Psoas muscle (tissue), 8 donors: Measurements from ENCODE around the gene PHOX2A. TPM values are rescaled to one million over a fixed set of nuclear protein-coding genes. Genes with fewer than 3 reads are reported as not detected.
A peak's percentile ranks its signal among the peaks of the same experiment; 100 is the strongest.
"Not testable (repeated sequence)": the region's sequence is repeated elsewhere in the genome, so short reads cannot be mapped to it uniquely, and the experiment has no call there.

Experiments
- ATAC-seq, 4 donors: fragments of 200-7000 bp; cut with Tn5 transposase; one replicate each; pipeline ENCODE4 v1.9.1; 2020; ENCODE audit warnings: moderate library complexity in 3 of 4, mild to moderate bottlenecking in 2 of 4
- DNase-seq, 2 donors: peaks; one replicate each; pipeline ENCODE4 v3.0.0-alpha.2; 2020
- H3K27ac ChIP-seq: fragments of 200-600 bp; one replicate; pipeline ENCODE4 v1.8.0; 2022
- H3K27me3 ChIP-seq, 3 donors: fragments of 200-600 bp in 1 of 3; one replicate each; pipeline versions ENCODE4 v1.6.1 to v1.8.0; 2013 to 2022; ENCODE audit warnings: low read length in 2 of 3, mild to moderate bottlenecking in 2 of 3, moderate library complexity in 1 of 3; ENCODE audit not compliant: insufficient read depth in 3 of 3
- H3K36me3 ChIP-seq, 2 donors: fragments of 200-600 bp in 1 of 2; one replicate each; pipeline versions ENCODE4 v1.6.1 to v1.8.0; 2013 to 2022; ENCODE audit warnings: low read depth in 1 of 2, mild to moderate bottlenecking in 1 of 2, moderate library complexity in 1 of 2; ENCODE audit not compliant: insufficient read depth in 1 of 2
- H3K4me1 ChIP-seq: fragments of 200-600 bp; one replicate; pipeline ENCODE4 v1.8.0; 2022
- H3K4me3 ChIP-seq: fragments of 200-600 bp; one replicate; pipeline ENCODE4 v1.8.0; 2022; ENCODE audit warnings: mild to moderate bottlenecking
- H3K9me3 ChIP-seq: fragments of 200-600 bp; one replicate; pipeline ENCODE4 v1.8.0; 2022
- CTCF ChIP-seq: fragments of 200-600 bp; IDR thresholded peaks from one replicate; pipeline ENCODE4 v1.8.0; 2022; ENCODE audit warnings: antibody characterized with exemption
- WGBS, 3 donors: extraction: QIAGEN DNeasy Blood & Tissue Kit; methylation state at CpG; one replicate each; pipeline versions ENCODE4 v1.1.6 to v1.1.7; 2013; 5-methylcytosine and 5-hydroxymethylcytosine counted together
- intact Hi-C, 2 donors: fragments of 100-400 bp; cut with DNase I; formaldehyde crosslinking; loops; one replicate each; pipeline versions ENCODE4 v1.11.0 to v1.14.2; 2022
- long read RNA-seq, 2 donors: library from polyadenylated mRNA; unstranded; transcript quantifications; one replicate each; pipeline ENCODE4 v2.0.0, GENCODE V29; 2021
- polyA plus RNA-seq, 3 donors: library from polyadenylated mRNA; stranded (reverse); fragments of 200-250 nt; gene quantifications; one replicate each; pipeline ENCODE4 v1.2.3, GENCODE V29; 2013
- total RNA-seq, 4 donors: library from RNA; stranded (reverse); fragmentation: NEBNext Ultra II Directional in 2 of 4; extraction: Animal tissue kit (Norgen Biotek cat#: 25700) in 2 of 4; gene quantifications; one replicate each; pipeline versions ENCODE4 v1.2.1 to v1.2.4, GENCODE V29; 2021 to 2023
- donor health status: healthy with polysubstance abuse.
- donor health status: DM: no; HTN: no; CAD: no; lungs with moderate emphysema.
- donor health status: Bipolar disorder and iron deficiency.
- donor health status: healthy.
- donor health status: DM: yes; HTN: yes; CAD: no.
- donor health status: DM: no; HTN: no; CAD: no.
- donor health status: DM: no; HTN: no; CAD: no.
- donor health status: DM: yes; HTN: yes; CAD: no.

PHOX2A gene
- not detected for total RNA-seq
- polyA plus RNA-seq, result under 1 TPM in 1 of 3 donors, not detected in 2; 0.07 TPM
- long read RNA-seq, donor 1, result 0 reads
- long read RNA-seq, donor 2, result 0 reads

DNA sequence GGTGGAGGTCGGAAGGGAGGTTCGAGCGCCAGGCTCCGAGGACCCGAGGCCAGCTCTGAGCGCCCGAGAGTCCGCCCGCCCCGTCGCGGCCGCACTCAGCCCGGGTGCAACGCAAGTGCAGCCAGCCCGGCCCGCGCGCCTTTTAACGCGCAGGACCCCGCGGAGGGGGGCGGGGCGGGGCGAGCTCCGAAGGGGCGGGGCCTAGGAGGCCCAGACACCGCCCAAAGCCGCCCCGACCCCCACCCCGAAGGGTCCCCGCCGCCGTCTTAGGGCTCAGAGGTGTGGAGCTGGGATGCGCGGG is at the start of gene PHOX2A:
PHOX2A (minus strand) TSS at position 117 of the 301 bp plus-strand sequence. CDS start 172 bp downstream, outside the sequence.
- WGBS, 3 donors, result 0 to 2% (median 1%) methylated on average over 11 to 37 of the region's 37 CpGs
- no peak for DNase-seq
- peak within 1 kb of the TSS; percentile 38 for H3K4me3 ChIP-seq

DNA sequence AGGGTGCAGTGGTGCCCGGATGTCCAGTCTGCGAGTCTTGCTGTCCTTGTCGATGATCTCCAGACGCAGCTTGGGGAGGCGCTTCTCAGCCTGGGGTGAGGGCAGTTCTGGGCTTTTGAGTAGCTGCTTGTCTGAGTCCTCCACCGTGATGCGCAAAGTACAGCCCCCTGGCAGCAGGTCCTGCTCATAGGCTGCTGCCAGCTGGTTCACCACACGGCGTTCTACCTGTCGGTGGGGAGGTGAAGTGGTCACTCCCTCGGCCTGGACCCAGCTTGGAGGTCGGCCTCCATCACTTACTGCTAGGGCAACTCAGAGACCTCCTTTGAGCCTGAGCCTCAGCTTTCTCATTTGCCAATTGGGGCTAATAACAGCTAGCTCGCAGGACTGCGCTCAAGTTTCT is 49.4 kb upstream of the PHOX2A start:
- no peak for ATAC-seq
- H3K27me3 ChIP-seq, result no peaks in the 10 kb centered on the region
- no peak for TF ChIP-seq CTCF
- DNase-seq, result no peak
- no peak overlapping the region for H3K27ac ChIP-seq
- H3K9me3 ChIP-seq, result no peaks in the 10 kb centered on the region
- WGBS, 3 donors, result 94 to 95% (median 95%) methylated on average over 14 of the region's 14 CpGs
- peaks cover 0 to 59% of the 10 kb centered on the region in 2 donors for H3K36me3 ChIP-seq
- intact Hi-C loops, result no loop called here
- no peak overlapping the region for H3K4me3 ChIP-seq
- no peaks in the 10 kb centered on the region for H3K4me1 ChIP-seq

More for the DNA sequence above, at the start of gene PHOX2A:
- ATAC-seq, result no peak
- peaks cover 2 to 65% (median 22%) of the 10 kb centered on the region in 3 donors for H3K27me3 ChIP-seq
- H3K9me3 ChIP-seq, result no peaks in the 10 kb centered on the region
- intact Hi-C loops, result no loop called here
- no peaks in the 10 kb centered on the region for H3K36me3 ChIP-seq
- H3K27ac ChIP-seq, result no peak within 1 kb of the TSS
- no peak for TF ChIP-seq CTCF
- no peaks in the 10 kb centered on the region for H3K4me1 ChIP-seq

DNA sequence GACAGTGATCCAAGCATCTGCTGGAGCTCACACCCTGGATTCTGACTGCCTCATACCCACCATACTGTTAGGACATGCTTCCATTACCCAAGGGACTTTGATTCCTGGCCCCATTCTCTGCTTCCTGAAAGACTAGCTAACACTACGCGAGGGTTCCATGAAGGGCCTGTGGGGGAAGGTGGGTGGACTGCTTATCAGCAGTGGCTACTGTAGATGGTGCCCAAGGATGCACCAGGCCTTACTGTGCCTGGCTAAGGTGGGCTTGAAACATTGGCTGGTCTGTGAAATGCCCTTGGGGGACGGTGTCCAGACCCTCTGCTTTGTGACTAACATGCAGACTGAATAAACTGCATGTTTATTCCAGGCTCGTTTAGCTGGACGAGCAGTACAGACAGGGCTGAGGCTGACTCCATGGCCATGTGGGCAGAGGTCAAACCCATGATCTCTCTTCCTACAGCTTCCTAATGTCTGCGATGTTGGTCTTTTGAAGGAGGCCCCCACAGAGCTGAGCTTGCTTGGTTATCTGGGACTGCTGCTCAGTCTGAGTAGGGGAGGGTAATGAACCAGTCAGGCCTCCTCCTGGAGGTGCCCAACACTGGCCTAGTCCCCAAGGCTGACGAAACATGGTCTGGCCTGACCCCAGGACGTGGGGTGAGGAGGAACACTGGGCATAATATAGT is 48.3 kb upstream of the PHOX2A start:
- Histone ChIP-seq H3K27ac (no peak overlapping the region), H3K36me3 (peaks cover 0 to 51% of the 10 kb centered on the region in 2 donors), H3K27me3 (no peaks in the 10 kb centered on the region), H3K4me1 (no peaks in the 10 kb centered on the region), H3K9me3 (no peaks in the 10 kb centered on the region), H3K4me3 (no peak overlapping the region)
- ATAC-seq, result no peak
- DNase-seq, result no peak
- intact Hi-C loops, result no loop called here
- 73 to 83% (median 73%) methylated on average over 8 of the region's 8 CpGs for WGBS, 3 donors
- TF ChIP-seq CTCF, result no peak

GRCh38 chr11:72290741-72291140 is 46.8 kb upstream of the PHOX2A start:
- DNase-seq, H3K9me3 ChIP-seq, ATAC-seq, H3K4me3 ChIP-seq, H3K27ac ChIP-seq, H3K4me1 ChIP-seq, intact Hi-C loops, H3K27me3 ChIP-seq: not testable (repeated sequence)
- WGBS, 3 donors, result 82 to 94% (median 84%) methylated on average over 6 of the region's 6 CpGs
- H3K36me3 ChIP-seq, result peaks cover 0 to 36% of the 10 kb centered on the region in 2 donors
- TF ChIP-seq CTCF, result peak; percentile 8

DNA sequence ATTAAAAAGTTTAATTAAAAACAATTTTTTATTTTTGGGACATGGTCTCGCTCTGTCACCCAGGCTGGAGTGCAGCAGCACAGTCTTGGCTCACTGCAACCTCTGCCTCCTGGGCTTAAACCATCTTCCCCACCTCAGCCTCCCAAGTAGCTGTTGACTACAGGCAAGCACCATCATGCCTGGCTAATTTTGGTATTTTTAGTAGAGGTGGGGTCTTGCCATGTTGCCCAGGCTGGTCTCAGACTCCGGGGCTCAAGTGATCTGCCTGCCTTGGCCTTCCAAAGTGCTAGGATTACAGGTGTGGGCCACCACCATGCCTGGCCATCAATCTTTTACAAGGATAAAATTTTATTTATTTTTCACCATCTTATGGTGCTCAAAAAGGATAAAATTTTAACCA is 43.3 kb upstream of the PHOX2A start:
- H3K27me3 ChIP-seq, result peaks cover 2 to 5% (median 2%) of the 10 kb centered on the region in 3 donors
- H3K27ac ChIP-seq, result no peak overlapping the region
- intact Hi-C loops, result no loop called here
- no peaks in the 10 kb centered on the region for H3K4me1 ChIP-seq
- DNase-seq, result no peak
- no peak for TF ChIP-seq CTCF
- H3K4me3 ChIP-seq, result no peak overlapping the region
- H3K9me3 ChIP-seq, result no peaks in the 10 kb centered on the region
- H3K36me3 ChIP-seq, result peaks cover 0 to 2% of the 10 kb centered on the region in 2 donors
- WGBS, 3 donors, result 90 to 98% (median 91%) methylated on average over 2 of the region's 2 CpGs
- ATAC-seq, result no peak
